ENCODE measurements around the gene RPL5. TPM values are rescaled to one million over a fixed set of nuclear protein-coding genes. Genes with fewer than 3 reads are reported as not detected.

Gene RPL5
- total RNA-seq, 1 experiment from 2014 or later: 1,415 TPM

- no TSS peak for BruUV-seq (replicated peaks)
- Histone ChIP-seq H3K9me3 (ENCODE audit: low read depth, low read length, poor library complexity, severe bottlenecking) (peaks cover 12% of the 10 kb centered on the region), H3K4me1 (ENCODE audit: insufficient read depth, low read length, poor library complexity, severe bottlenecking) (peaks cover 17% of the 10 kb centered on the region), H3K4me3 (ENCODE audit: low read depth, low read length, poor library complexity, severe bottlenecking) (no peak overlapping the region), H3K27me3 (replicated peaks; ENCODE audit: insufficient read depth, low read depth, low read length, poor library complexity) (no peaks in the 10 kb centered on the region), H3K27ac (ENCODE audit: low read depth, low read length, poor library complexity, severe bottlenecking) (no peak overlapping the region), H3K36me3 (ENCODE audit: insufficient read depth, low read length, poor library complexity, severe bottlenecking) (no peaks in the 10 kb centered on the region)
- intact Hi-C loops (cut with micrococcal nuclease; ENCODE audit: unreplicated experiment): no loop called here
- no peak for DNase-seq (ENCODE audit: low spot score)
- POLR2A ChIA-PET (ENCODE audit: low non-redundant PET): no interaction called here
- TF ChIP-seq EZH2 (IDR thresholded peaks at IDR 0.05; ENCODE audit: borderline replicate concordance, low read depth, low read length, poor library complexity, severe bottlenecking) (no peak), CTCF (conservative IDR thresholded peaks at IDR 0.05; ENCODE audit: low read depth, low read length) (no peak)
- CTCF ChIA-PET: no interaction called here
Measured at GRCh38 chr1:92886886-92887419, 55.1 kb downstream of the RPL5 start.

- intact Hi-C loops (cut with micrococcal nuclease; ENCODE audit: unreplicated experiment): no loop called here
- CTCF ChIA-PET: no interaction called here
- POLR2A ChIA-PET (ENCODE audit: low non-redundant PET): no interaction called here
- DNase-seq (ENCODE audit: low spot score): no peak
- Histone ChIP-seq H3K9me3 (ENCODE audit: low read depth, low read length, poor library complexity, severe bottlenecking) (peaks cover 12% of the 10 kb centered on the region), H3K27ac (ENCODE audit: low read depth, low read length, poor library complexity, severe bottlenecking) (no peak overlapping the region), H3K27me3 (replicated peaks; ENCODE audit: insufficient read depth, low read depth, low read length, poor library complexity) (no peaks in the 10 kb centered on the region), H3K4me3 (ENCODE audit: low read depth, low read length, poor library complexity, severe bottlenecking) (no peak overlapping the region), H3K4me1 (ENCODE audit: insufficient read depth, low read length, poor library complexity, severe bottlenecking) (peaks cover 14% of the 10 kb centered on the region), H3K36me3 (ENCODE audit: insufficient read depth, low read length, poor library complexity, severe bottlenecking) (no peaks in the 10 kb centered on the region)
- no TSS peak for BruUV-seq (replicated peaks)
- no peak for TF ChIP-seq CTCF (conservative IDR thresholded peaks at IDR 0.05; ENCODE audit: low read depth, low read length)
- no peak for TF ChIP-seq EZH2 (IDR thresholded peaks at IDR 0.05; ENCODE audit: borderline replicate concordance, low read depth, low read length, poor library complexity, severe bottlenecking)
Measured at GRCh38 chr1:92887465-92887864, 55.6 kb downstream of the RPL5 start.

Other genes starting within 250 kb of the RPL5 start
- gene EVI5, start 46.9 kb upstream of the RPL5 start, total RNA-seq (2021): 31.6 and 32.6 TPM in 2 replicates
- gene DIPK1A, start 129.4 kb downstream of the RPL5 start, total RNA-seq (2021): 10.3 and 10.9 TPM in 2 replicates
- gene MTF2, start 247.2 kb downstream of the RPL5 start, total RNA-seq (2021): 68.5 and 68.7 TPM in 2 replicates

Data from A673 (cell line).